Activated CD4-positive, alpha-beta T cell treated with anti-CD3 and anti-CD28 coated beads, Interleukin-2, Interleukin-6, amounts not matched to agents 100 ng/mL and 50 ng/mL, durations not matched to agents 16 hours and 8 hours (primary cell): ENCODE results near the gene PMEL.
"Not testable (repeated sequence)": the region's sequence is repeated elsewhere in the genome, so short reads cannot be mapped to it uniquely, and the experiment has no call there.

Experiments
- DNase-seq: peaks from one replicate; pipeline ENCODE4 v3.0.0-alpha.2; 2020

The PMEL gene

DNA sequence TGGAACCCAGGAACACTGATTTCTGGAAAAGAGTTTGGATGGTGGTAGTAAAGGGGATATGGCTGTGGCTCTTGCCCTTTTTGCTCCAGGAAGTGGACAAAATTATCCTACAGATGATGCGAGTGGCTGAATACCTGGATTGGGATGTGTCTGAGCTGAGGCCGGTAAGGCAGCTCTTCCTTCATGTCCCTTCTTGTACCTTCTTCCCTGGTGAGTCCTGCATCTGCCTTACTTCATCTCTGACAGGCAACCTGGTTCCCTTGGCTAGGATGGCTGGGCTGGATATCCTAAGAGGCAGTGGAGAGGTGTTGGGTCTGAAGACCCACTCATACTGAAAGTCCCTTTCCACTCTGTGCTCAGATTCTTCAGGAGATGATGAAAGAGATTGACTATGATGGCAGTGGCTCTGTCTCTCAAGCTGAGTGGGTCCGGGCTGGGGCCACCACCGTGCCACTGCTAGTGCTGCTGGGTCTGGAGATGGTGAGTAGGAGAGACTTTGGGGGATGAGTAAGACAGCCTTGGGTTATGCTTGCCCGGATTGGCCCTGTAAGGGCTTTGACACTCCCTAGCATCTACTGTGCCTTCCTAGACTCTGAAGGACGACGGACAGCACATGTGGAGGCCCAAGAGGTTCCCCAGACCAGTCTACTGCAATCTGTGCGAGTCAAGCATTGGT is 26.9 kb downstream of the PMEL start:
- peak; percentile 46 for DNase-seq

DNA sequence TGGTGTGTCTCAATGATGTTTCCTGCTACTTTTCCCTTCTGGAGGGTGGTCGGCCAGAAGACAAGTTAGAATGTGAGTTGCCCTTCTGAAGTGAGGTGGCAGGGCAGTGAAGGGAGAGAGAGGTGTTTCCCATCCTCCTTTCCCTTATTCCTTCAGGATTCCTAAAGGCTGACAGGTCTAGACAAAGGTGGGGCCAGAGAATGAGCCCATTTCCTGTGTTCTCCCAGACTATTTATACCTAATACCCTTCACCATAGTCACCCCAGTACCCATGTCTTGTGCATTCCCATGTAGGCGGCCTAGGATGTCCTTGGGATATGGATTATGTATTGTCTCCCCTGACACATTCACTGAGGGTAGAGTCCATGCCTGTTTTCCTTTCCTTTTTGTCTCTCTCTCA is 27.9 kb downstream of the PMEL start:
- DNase-seq, result no peak

DNA sequence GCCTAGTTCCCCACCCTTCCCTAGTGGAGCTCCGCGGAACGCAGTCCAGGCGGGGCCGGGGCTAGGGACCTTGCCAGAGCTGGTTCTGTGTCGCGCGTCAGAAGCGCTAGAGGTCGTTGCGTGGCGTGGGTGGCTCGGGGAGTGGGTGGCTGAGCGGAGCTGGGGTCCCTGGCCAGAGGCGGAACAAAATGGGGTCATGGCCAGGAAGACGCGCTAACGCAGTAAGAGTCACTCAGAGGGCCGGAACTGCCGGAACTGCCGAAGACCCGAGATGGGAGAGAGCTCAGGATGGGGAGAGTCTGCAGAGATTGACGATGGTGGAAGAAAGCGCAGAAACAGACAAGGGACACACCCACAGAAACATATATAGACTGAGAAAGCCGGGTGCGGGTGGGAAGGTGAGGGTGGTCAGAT is 30.1 kb downstream of the PMEL start:
- no peak for DNase-seq

DNA sequence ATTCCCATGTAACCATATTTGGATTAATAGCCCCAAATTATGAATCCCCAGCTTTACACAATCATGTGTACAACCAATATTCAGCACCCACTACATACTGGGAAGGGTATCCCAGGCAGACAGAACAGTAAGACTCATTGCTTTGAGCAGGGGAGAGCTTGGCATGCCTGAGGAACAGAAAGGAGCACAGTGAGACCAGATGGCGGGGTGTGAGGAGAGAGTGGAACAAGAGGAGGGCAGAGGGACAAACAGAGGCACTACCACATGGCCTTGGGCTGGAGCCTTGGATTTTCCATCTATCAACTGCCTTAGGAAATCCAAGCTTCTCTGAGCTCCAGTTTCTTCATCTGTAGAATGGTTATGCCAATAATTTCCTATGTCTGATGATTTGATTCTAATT is 31.1 kb downstream of the PMEL start:
- DNase-seq, result no peak

DNA sequence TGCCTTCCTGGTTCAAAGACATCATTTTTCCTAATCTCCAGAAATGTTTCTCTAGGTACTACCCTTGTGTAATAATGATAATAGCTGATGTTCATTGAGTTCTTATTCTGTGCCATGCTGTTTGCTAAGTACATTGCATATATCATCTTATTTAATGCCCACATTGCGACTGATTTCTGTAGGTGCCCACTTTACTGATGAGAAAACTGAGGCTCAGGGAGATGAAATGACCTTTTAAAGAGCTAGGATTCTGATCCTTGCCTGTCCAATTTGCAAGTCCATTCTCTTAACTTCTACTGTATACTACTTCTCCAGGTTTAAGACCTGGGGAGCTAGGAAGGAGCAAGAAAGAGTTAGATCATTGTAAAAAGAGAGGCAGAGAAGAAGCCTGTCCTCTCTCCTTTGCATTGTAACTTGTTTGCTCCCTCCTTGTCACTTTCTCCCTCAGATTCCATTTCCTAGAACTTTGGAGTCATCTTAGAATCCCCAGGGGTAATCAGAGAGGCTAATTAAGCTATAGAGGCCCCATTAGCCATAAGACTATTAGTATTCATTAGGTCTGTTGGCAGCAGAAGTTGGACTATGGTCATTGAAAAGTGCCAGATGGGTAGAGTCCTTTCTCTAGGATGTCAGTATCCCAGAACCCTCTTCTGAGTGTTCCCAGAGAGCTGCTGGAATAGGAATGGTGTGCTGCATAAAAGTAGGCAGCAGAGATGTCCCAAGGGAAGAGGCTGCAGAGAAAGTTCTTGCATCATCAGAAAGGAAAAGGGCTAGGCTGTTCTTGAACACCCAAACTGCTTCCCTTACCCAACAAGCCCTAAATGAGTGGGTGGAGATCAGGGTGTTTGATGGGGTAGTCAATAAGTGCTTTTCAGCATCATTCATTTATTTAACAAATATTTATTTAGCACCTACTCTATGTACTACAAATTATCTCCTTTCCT is 31.8 kb downstream of the PMEL start:
- no peak for DNase-seq

DNA sequence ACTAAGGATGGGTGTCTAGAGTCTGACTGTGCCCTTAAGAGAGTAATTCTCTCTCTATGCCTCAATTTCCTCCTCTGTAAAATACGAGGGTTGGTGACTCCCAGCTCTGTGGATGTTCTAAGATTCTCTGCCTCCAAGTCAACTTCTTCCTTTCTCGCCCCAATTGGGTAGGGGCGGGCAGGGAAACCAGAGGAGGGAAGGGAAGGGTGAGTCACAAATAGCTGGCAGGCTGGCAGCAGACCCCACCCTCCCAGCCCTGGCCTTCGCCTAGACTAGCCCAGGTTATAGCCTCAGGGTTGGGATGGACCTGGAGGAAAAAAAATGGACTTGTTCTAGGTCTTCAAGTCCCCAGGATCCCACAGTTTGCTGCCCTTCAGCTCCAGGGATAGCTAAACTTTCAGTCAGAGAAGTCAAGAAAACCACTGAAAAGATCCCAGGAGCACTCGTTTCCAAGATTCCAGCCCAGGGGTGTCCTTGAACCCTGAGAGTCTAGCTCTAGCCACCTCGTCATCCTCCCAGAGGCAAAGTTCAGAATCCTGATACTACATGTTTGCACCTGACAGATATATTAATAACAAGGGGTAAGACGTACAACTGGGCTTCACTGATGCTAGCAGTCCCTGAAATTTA is 32.6 kb downstream of the PMEL start:
- DNase-seq, result no peak

DNA sequence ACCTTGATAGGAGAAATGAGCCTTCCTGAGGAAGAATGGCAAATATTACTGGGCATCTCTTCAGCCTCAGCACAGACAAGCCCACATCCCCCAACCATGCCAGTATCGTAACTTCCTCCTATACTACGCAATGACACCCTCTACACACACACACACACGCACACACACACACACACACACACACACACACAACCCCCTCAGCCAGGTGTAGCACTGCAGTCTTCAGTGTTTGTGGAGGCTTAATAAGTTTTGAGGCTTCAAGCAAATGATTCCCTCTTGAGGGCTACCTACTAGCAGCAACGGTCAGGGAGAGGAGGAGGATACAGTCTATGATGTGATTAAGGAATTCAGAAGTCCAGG is 33.3 kb downstream of the PMEL start:
- peak; percentile 64 for DNase-seq

DNA sequence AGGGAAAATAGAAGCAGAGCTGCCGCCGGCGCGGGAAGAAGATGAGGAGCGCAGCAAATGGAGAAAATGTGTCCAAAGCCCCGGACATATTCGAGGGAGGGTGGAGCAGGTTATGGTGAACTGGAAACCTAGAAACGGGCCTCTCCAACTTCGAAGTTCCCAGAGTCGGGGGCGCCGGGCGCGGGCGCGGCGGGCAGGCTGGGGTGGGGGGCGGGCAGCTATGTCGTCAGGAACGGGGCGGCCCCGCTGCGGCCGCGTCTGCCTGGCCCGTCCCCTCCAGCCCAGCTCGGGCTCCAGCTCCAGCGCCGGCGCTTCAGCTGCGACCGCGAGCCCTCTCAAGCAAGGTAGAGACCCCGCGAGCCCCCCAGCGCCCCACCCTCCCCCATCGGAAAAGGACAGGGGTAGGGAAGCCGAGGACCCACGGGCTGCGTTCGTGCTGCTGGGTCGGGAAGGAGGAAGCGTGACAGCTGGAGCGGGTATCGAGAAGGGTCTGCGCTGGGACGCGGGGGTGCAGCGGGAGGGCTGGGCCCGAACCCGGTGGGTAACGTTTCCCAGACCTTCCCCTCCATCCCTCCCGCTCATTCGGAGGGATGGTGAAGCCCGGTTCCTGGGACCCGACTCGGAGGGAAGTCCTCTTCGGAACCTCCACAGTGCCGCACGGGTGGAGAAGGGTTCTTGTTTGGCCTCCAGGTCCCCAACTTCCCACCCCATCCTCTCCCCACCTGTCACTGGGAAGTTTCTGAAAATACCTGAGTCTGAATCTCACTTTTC is 33.9 kb downstream of the PMEL start:
- DNase-seq, result no peak

DNA sequence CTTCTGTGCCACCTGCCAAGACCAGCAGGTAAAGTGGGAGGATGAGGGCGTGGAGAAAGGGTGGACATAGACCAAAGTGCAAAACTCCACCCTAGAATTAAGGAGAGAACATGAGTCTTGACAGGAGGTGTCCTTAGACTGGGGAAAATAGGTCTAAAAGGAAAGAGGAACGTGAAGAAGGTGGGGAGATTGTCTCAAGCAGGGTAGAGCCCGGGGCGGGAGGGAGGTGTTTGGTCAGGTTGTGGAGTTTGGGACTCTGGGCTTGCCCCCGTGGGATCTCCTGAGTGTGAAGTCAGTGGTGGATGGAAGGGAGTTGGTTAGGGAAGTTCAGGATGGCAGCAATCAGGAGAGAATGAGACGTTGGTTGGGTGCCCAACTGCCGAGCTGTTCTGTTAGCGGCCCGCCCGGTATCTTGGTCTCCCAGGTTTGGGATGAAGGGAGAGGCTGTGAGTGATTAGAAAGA is 34.5 kb downstream of the PMEL start:
- no peak for DNase-seq

DNA sequence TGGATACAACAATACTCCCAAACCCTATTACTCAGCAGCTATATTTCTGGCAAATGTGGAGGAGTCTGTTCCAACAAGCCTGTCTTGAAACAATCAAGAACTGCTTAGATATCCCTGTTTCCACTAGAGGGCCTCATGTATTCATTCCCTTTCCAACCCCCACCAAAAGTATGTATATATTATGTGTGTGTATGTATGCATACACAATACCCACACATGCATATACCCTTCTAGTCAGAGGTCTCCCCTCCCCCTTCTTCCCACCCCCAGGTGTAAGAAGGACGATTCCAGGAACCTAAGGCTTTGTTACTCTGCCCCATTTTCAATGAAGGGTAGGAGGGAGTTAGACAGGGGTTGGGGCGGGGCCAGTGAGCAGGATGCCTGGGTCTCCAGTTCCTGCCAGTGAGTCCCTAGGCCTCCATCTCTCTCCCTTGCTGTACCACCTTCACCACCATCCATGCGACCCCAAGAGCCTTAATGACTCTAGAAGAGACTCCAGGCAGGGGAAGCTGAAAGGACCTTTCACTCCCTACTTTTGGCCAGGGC is 35.0 kb downstream of the PMEL start, which contains the start of gene DGKA:
DGKA (plus strand) TSS at position 392 of the 546 bp plus-strand sequence. CDS start 5,342 bp downstream, outside the sequence.
- DNase-seq, result peak; percentile 87

DNA sequence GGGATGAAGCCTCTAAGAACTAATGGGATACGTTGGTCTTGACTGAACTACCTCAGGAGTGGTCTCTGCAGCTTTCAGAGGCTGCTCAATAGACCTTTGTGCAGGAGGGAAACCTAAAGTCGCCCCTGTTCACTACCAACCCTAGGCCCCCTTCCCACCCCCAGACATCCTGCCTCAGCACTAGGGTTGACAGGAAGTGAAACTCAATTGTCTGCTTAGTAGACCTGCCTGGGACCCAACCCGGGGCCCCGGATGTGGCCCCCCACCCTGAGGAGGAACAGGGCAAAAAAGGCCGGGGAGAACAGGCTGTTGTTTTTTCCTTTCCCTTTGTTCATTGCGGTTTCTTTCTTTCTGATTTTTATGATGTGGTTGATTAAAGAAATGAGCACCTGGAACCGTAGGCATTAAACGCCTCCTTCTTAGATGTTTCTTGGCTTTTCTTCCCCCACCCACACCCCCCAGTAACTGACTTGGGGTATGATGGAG is 36.5 kb downstream of the PMEL start:
- peak; percentile 93 for DNase-seq

DNA sequence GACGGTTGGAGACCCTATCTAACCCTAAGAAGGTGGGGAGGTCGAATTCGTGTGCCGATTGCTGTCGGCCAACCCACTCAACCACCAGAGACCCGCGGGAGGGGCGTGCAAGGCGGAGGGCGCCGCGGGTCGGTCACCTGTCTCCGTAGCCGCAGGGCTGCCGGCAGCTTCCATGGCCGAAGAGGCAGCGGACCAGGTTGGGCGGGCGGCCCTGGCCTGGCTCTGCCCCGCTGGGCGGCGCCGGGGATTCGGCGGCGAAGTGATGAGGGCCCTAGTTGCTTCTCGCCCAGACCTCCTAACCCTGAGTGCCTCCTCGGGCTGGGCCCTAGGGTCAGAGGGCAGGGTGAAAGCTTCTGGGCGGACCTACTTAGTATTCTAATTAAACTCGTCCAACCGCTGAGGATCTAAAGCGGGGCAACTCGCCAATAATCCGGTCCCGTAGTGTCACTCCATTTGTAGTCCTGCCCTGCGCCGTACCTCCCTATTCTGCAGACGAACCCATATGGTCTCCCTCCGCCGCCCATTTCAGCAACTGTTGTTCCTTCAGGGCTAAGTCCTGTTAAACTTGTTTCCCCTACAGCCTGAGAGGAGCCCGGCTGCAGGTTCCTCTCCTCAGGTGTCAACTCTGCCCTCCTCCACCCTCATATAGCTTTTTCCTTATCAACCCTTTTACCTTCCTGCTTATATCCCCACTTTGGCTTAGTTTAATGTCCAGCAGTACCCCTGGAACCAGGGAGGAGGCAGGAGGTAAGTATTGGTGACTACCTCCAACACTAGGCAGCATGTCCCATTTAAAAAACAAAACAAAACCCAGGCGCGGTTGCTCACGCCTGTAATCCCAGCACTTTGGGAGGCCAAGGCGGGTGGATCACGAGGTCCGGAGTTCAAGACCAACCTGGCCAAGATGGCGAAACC is 38.0 kb downstream of the PMEL start, which contains the start of gene PYM1:
PYM1 (minus strand) TSS at position 307 of the 915 bp plus-strand sequence; CDS start at position 174, 133 bp downstream.
- DNase-seq, result peak; percentile 91

DNA sequence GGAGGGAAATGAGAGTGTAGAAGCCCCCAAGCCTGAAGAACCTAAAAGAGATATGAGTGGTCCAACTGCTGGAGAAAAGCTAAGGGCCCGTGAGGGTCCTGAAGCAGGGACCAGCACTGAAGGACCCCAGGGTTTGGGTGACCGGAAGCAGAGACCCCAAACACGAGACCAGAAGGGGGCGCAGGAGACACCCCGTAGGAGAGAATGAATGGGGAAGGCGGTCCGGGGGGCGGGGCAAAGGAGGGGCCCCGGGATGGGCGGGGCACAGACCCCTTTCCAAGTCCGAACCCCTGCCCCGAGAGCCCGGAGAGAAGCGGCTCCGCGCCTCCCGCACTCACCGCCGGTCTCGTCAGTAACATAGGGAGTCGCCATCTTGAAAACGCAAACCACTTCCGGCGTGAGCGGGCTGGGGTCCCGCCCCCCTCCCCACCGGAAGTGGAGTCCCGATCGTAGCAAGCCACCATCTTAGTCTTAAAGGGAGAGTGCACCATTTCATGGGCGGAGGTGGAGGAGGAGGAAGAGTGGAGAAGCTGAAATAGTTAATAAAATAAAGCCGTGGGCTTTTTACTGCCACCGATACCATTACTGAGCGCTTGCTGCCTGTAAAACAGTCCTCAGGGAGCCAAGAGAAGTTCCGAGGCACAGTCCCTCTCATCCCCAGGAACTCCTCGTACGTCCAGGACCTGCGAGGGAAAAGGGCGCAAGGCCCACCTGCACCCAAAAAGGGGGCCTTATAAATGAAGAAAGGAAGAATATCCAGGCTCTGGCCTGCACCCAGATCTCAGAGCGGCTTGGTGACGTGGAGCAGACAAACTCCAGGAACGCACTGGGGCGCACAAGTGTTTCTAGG is 38.9 kb downstream of the PMEL start:
- peak; percentile 95 for DNase-seq

DNA sequence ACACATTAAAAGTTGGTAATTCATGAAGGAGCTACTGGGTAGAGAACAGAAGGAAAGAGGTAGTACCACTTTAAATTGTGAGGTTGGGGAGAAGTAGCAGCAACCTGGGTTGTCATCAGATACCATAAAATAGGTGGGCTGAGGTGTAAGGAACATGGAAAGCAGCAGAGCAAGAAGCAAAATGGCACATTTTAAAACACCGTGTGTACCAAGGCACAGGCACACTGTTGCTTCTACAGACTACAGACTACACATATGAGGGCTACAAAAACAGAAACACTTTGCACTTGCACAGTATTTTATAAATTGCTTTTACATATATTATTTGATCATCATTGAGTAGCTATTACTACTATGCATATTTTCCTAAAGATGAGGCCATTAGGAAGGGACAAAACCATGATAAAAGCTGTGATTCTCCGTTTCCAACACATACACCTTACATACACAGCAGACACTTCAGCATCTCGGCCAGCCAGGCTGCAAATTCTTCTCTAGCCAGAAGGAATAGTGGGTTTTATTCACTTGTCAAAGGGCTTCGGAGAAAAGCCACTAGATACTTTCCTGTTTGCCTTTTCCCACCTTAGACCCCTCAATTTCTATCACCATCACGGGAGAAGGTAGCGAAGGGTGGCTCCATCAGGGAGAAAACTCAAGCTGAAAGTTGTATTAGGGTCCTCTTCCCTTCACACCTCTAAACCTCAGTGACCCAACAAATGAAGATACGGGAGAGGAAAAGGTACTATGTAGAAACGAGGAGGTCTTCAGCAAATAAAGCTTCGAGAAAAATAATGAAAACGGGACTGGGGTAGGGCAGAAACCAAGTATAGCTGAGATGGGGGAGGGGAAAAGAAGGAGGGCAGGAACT is 39.7 kb downstream of the PMEL start:
- no peak for DNase-seq

DNA sequence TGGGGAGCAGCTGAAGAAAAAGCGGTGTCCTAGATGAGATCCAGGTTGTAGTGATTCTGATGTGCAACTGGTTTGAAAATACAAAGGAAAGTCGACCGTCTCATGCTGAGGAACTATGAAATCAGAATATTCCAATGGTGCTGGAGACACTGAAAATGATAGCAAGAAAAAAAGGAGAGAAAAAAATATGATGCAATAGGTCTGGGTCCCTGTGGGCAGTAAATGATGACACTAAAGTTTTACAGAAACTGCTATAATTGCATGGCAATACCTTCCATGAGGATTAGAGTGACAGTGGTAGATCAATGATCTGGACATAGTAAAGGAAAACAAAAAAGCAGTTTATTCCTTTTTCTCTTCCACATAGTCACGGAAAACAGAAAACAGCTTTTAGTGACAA is 40.5 kb downstream of the PMEL start:
- no peak for DNase-seq

DNA sequence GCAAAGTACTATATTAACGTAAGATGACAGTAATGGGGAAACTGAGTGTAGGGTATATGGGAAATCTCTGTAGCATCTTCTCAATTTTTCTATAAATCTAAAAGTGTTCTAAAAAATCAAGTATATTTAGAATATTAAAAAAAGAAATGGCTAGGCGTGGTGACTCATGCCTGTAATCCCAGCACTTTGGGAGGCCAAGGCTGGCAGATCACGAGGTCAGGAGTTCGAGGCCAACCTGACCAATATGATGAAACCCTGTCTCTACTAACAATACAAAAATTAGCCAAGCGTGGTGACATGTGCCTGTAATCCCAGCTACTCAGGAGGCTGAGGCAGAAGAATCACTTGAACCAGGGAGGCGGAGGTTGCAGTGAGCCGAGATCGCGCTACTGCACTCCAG is 42.2 kb downstream of the PMEL start:
- DNase-seq, result not testable (repeated sequence)

DNA sequence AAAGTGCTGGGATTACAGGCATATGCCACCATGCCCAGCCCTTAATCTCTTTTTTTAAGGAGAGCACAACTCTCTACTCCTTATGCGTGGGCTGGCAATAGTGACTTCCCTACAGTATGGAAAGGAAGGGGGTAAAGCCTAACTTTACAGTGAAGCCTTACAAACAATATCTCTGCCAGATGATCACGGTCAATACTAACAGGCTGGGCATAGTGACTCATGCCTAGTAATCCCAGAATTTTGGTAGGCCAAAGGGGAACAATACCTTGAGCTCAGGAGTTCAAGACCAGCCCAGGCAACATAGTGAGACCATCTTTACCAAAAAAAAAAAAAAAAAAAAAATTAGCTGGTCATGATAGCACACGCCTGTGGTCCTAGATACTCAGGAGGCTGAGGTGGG is 43.7 kb downstream of the PMEL start:
- DNase-seq, result no peak

DNA sequence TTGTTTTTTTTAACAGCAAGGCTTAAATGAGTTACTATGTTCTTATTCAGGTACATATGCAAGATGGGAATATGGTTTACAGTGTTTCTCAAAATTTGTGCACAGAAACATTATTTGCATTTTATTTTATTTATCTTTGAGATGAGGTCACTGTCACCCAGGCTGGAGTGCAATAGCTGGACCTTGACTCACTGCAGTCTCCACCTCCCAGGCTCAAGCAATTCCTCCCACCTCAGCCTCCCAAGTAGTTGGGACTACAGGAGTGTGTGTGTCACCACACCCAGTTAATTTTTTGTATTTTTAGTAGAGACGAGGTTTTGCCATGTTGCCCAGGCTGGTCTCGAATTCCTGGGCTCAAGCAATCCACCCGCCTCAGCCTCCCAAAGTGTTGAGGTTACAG is 46.8 kb downstream of the PMEL start:
- DNase-seq, result not testable (repeated sequence)

DNA sequence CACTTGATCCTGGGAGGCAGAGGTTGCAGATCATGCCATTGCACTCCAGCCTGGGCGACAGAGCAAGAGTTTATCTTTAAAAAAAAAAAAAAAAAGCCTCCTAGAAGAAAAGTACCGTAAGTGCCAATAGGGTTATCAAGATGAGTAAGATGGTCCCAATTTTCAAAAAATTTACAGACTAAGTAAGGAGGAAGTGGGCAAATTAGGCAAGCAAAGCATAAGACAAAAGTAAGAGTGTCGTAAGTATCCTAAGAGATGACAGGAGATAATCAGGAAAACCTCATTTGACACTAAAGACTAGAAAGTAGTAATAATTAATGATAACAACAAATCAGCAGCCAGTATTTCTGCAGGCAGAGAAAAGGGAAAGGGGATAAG is 50.4 kb downstream of the PMEL start:
- no peak for DNase-seq
